ENCODE measurements around the gene ATP6V0A4.

The ATP6V0A4 gene

GRCh38 chr7:138679793-138680192, 118.2 kb downstream of the ATP6V0A4 start (continued):
- peak; percentile 96 for TF ChIP-seq TSHZ2 (CRISPR knock-in tag; IDR thresholded peaks at IDR 0.05)

- ATAC-seq = no peak
- no peak for TF ChIP-seq PATZ1 (CRISPR knock-in tag; IDR thresholded peaks at IDR 0.05; ENCODE audit: borderline replicate concordance)
- TF ChIP-seq BACH2 (CRISPR knock-in tag; IDR thresholded peaks at IDR 0.05; ENCODE audit: borderline replicate concordance) = no peak
- no peak for TF ChIP-seq ZNF8 (CRISPR knock-in tag; IDR thresholded peaks at IDR 0.05)
- TF ChIP-seq CREB5 (CRISPR knock-in tag; IDR thresholded peaks at IDR 0.05; ENCODE audit: low read depth) = no peak
- no peak for TF ChIP-seq ZC3H10 (CRISPR knock-in tag; IDR thresholded peaks at IDR 0.05)
- TF ChIP-seq OSR1 (CRISPR knock-in tag; IDR thresholded peaks at IDR 0.05) = no peak
- no peak for TF ChIP-seq POU6F1 (CRISPR knock-in tag; IDR thresholded peaks at IDR 0.05; ENCODE audit: borderline replicate concordance, low read depth)
- no peak for TF ChIP-seq ZFP3 (CRISPR knock-in tag; IDR thresholded peaks at IDR 0.05)
- no peak for TF ChIP-seq ZFP30 (CRISPR knock-in tag; IDR thresholded peaks at IDR 0.05)
- no peak for TF ChIP-seq SNAI2 (CRISPR knock-in tag; IDR thresholded peaks at IDR 0.05)
- TF ChIP-seq TCF4 (CRISPR knock-in tag; IDR thresholded peaks at IDR 0.05; ENCODE audit: borderline replicate concordance) = no peak
- TF ChIP-seq ISL1 (CRISPR knock-in tag; IDR thresholded peaks at IDR 0.05) = no peak
These were observed 127.4 kb downstream of the ATP6V0A4 start for GRCh38 chr7:138670594-138670993.

- no peak for ATAC-seq
- no peak for TF ChIP-seq ZFP3 (CRISPR knock-in tag; IDR thresholded peaks at IDR 0.05)
- no peak for TF ChIP-seq TOX (CRISPR knock-in tag; IDR thresholded peaks at IDR 0.05; ENCODE audit: borderline replicate concordance)
These were observed 128.6 kb downstream of the ATP6V0A4 start for GRCh38 chr7:138669364-138669763.

- ATAC-seq = no peak
- no peak for TF ChIP-seq CREB5 (CRISPR knock-in tag; IDR thresholded peaks at IDR 0.05; ENCODE audit: low read depth)
- TF ChIP-seq ZFP30 (CRISPR knock-in tag; IDR thresholded peaks at IDR 0.05) = no peak
- TF ChIP-seq ESRRG (CRISPR knock-in tag; IDR thresholded peaks at IDR 0.05) = no peak
- no peak for TF ChIP-seq ISL1 (CRISPR knock-in tag; IDR thresholded peaks at IDR 0.05)
- no peak for TF ChIP-seq TCF4 (CRISPR knock-in tag; IDR thresholded peaks at IDR 0.05; ENCODE audit: borderline replicate concordance)
- no peak for TF ChIP-seq CSDC2 (CRISPR knock-in tag; IDR thresholded peaks at IDR 0.05)
These were observed 129.1 kb downstream of the ATP6V0A4 start for GRCh38 chr7:138668946-138669345.

- no peak for TF ChIP-seq ISL1 (CRISPR knock-in tag; IDR thresholded peaks at IDR 0.05)
- ATAC-seq = no peak
These were observed 129.8 kb downstream of the ATP6V0A4 start for GRCh38 chr7:138668229-138668596.

Measured in SK-N-SH treated with all-trans-retinoic acid at 6 μM for 48 hours (cell line).